Breast epithelium (tissue), 4 donors: ENCODE measurements around the gene CPNE4. TPM values are rescaled to one million over a fixed set of nuclear protein-coding genes. Genes with fewer than 3 reads are reported as not detected.

Source experiments
- DNase-seq, 2 donors: peaks; one replicate each; pipeline ENCODE4 v3.0.0-alpha.2; 2019; ENCODE audit warnings: low spot score in 2 of 2
- H3K27ac ChIP-seq, 2 donors: fragments of 200-600 bp; sonication (generic) in 1 of 2; one replicate each; pipeline ENCODE4 v1.5.1; 2016 to 2019; ENCODE audit warnings: mild to moderate bottlenecking in 1 of 2
- H3K27me3 ChIP-seq, 2 donors: fragments of 200-600 bp; sonication (generic) in 1 of 2; one replicate each; pipeline versions ENCODE4 v1.5.1 to v1.6.0; 2017 to 2019; ENCODE audit warnings: control low read depth in 1 of 2, mild to moderate bottlenecking in 1 of 2
- H3K36me3 ChIP-seq: fragments of 200-600 bp; one replicate; pipeline ENCODE4 v1.5.1; 2019
- H3K4me1 ChIP-seq, 2 donors: fragments of 200-600 bp; sonication (generic); one replicate each; pipeline ENCODE4 v1.5.1; 2016 to 2019; ENCODE audit warnings: control low read depth in 1 of 2
- H3K4me3 ChIP-seq, 3 donors: fragments of 200-600 bp; sonication (generic); 1 replicate in 2 of 3; 2 replicates in 1 of 3; pipeline ENCODE4 v1.5.1; 2016 to 2019; ENCODE audit warnings: mild to moderate bottlenecking in 3 of 3, moderate library complexity in 2 of 3
- H3K9me3 ChIP-seq, 2 donors: fragments of 200-600 bp; sonication (generic) in 1 of 2; one replicate each; pipeline ENCODE4 v1.5.1; 2016 to 2019; ENCODE audit warnings: control low read depth in 1 of 2
- POLR2A ChIP-seq: fragments of 450-650 bp; IDR thresholded peaks from one replicate; pipeline ENCODE4 v1.6.1; 2016; ENCODE audit warnings: antibody characterized with exemption, mild to moderate bottlenecking, moderate library complexity
- POLR2AphosphoS5 ChIP-seq, 3 donors: sonication (generic); formaldehyde crosslinking; IDR thresholded peaks; one replicate each; pipeline ENCODE4 v1.6.1; 2017; ENCODE audit warnings: antibody characterized with exemption in 3 of 3
- intact Hi-C: fragments of 100-400 bp; cut with DNase I; formaldehyde crosslinking; loops from one replicate; pipeline ENCODE4 v1.15.1; 2023; ENCODE audit warnings: low total_unique reads
- total RNA-seq, 3 donors: library from RNA; depleted of rRNA; stranded (reverse); fragments of >200 nt; gene quantifications; one replicate each; pipeline ENCODE4 v1.1.0, GENCODE V29; 2016
- TF ChIP-seq, protein P1 (sequence below), 3 donors: fragments of 450-650 bp; IDR thresholded peaks; one replicate each; pipeline ENCODE4 v1.5.1; 2016 to 2017; ENCODE audit warnings: antibody characterized with exemption in 3 of 3, mild to moderate bottlenecking in 3 of 3, moderate library complexity in 3 of 3

The CPNE4 gene
- under 1 TPM in 1 of 3 donors, not detected in 2; 0.16 TPM for total RNA-seq

DNA sequence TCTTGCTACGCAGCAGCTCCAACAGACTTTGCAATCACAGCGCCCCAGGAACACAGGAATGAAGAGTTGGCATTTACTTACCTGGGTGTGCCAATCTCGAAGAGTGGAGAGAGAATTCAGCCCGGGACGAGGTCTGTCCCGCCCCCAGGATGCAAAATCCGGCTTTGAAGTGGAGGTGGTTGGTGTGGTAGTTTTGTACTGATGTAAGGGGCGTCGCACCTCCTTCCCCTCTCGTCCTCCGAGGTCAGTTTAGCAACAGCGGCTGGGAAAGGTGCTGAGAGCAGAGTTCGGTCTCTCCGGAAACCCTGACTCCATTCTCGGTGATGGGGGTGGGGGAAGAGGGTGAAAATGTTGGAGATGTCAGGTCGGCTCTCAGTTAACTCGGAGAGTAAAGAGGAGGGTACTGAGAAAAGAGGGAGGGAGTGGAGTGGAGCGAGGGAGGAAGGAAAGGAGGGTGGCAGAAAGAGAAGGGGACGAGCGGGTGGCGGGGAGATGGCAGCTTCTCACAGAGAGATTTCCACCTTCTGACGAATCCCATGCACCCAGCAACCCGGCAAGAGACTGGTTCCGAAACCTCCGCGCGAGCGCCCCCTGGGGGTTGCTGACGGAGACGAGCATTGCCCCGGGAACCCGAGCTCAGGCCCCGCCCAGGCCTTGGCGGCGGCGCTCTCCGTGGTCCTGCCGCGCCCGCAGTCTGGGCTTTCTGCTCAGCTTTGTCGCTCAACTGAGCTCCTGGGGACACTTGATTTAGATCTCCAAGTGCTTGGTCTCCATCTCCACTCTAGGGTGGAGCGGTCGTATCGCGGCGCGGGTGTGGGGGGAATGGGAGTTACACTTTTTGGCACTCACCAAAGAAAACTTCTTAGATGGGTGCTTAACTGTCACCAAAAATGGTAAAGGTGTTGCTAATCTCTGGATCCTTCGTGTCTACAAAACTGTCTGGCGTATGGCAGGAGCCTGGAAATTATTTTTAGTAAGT is at the start of gene CPNE4:
Gene CPNE4 (minus strand): TSS at position 529 of the 979 bp plus-strand sequence.
- Histone ChIP-seq H3K4me1 (no peaks in the 10 kb centered on the region), H3K4me3 (peak within 1 kb of the TSS; percentile 14 to 51 (median 34)), H3K27me3 (peaks cover 0 to 54% of the 10 kb centered on the region in 2 donors), H3K9me3 (no peaks in the 10 kb centered on the region), H3K36me3 (no peaks in the 10 kb centered on the region), H3K27ac (no peak within 1 kb of the TSS)
- peak; percentile 45 to 78 for DNase-seq
- no peak for TF ChIP-seq POLR2AphosphoS5 (IDR thresholded peaks at IDR 0.05)
- no peak for TF ChIP-seq POLR2A
- TF ChIP-seq, protein P1, sequence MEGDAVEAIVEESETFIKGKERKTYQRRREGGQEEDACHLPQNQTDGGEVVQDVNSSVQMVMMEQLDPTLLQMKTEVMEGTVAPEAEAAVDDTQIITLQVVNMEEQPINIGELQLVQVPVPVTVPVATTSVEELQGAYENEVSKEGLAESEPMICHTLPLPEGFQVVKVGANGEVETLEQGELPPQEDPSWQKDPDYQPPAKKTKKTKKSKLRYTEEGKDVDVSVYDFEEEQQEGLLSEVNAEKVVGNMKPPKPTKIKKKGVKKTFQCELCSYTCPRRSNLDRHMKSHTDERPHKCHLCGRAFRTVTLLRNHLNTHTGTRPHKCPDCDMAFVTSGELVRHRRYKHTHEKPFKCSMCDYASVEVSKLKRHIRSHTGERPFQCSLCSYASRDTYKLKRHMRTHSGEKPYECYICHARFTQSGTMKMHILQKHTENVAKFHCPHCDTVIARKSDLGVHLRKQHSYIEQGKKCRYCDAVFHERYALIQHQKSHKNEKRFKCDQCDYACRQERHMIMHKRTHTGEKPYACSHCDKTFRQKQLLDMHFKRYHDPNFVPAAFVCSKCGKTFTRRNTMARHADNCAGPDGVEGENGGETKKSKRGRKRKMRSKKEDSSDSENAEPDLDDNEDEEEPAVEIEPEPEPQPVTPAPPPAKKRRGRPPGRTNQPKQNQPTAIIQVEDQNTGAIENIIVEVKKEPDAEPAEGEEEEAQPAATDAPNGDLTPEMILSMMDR (IDR thresholded peaks at IDR 0.05), result peak in 2 of 3 donors; percentile 43 to 57
- intact Hi-C loops, result no loop called here

DNA sequence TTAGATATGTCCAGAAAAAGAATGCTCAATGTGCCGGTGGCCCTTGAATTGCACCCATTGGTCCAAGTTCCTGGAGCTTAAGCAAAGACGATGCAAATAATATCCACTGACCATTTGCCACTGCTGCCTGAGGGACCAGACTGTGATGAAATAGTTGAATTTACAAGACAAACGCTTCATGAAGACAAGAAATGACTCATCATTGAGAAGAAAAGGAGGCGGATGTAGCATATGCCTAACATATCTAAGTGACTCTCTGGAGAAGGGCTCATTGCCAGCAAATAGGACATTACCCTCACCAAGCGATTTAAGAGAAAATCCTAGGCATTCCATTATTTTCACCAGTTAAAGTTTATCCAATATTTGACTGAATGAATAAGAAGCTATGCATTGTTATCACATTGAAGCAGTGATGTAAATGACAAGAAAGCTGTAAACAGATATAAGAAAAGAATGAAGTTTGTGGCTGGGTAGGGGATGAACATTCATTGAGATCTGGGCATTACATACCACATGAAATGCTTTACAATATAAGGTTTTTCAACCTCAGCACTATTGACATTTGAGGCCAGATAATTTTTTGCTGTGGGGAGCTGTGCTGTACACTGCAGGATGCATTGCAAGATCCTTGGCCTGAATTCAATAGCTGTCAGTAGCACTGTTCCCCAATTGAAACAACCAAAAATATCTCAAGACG is 48.9 kb upstream of the CPNE4 start:
- no peak for TF ChIP-seq POLR2A
- TF ChIP-seq, protein P1 (IDR thresholded peaks at IDR 0.05), result no peak
- no peak for TF ChIP-seq POLR2AphosphoS5 (IDR thresholded peaks at IDR 0.05)
- no peaks in the 10 kb centered on the region for H3K27me3 ChIP-seq
- H3K4me1 ChIP-seq, result no peaks in the 10 kb centered on the region
- no peak for DNase-seq
- intact Hi-C loops, result no loop called here
- H3K9me3 ChIP-seq, result no peaks in the 10 kb centered on the region
- no peak overlapping the region for H3K27ac ChIP-seq
- no peaks in the 10 kb centered on the region for H3K36me3 ChIP-seq
- no peak overlapping the region for H3K4me3 ChIP-seq

DNA sequence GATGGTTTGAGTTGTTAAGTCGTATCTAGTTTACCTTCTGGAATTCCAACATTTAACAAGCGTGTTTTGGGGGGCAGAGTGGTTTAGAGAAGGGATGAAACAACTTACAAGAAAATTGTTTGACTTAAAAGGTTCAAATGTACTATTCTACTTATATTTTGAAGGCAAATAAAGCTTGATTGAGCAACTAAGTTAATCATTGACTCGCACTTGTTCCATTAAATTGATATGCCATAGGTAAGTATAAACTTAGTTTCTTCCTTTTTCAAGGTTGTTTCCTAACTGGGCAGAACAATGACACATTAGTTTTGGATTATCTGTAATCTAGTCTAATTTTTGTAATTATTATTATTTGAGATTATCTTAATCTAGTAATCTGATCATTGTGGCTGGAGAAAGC is 48.3 kb upstream of the CPNE4 start:
- intact Hi-C loops, result no loop called here
- Histone ChIP-seq H3K36me3 (no peaks in the 10 kb centered on the region), H3K9me3 (no peaks in the 10 kb centered on the region), H3K27ac (no peak overlapping the region), H3K27me3 (no peaks in the 10 kb centered on the region), H3K4me3 (no peak overlapping the region), H3K4me1 (no peaks in the 10 kb centered on the region)
- DNase-seq, result no peak
- TF ChIP-seq POLR2AphosphoS5 (IDR thresholded peaks at IDR 0.05) (no peak), POLR2A (no peak)
- TF ChIP-seq, protein P1 (IDR thresholded peaks at IDR 0.05), result no peak

DNA sequence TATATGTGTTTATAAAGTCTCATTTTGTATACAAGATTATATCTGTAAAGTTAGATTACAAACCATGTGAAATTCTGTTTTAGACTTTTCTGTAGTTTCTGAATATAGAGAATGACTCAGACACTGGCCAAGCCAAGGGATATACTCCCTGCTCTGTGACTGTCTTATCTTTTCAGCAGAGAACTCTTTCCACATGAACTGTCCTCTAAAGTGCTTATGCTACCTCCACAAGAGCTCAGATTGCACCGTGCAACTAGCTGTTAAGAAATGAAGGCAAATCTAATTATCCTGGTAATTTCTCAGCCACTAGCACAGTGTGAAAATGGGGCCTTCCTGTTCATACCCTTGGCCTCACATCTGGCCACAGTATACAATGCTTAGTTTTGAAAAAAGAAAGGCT is 44.3 kb upstream of the CPNE4 start:
- intact Hi-C loops, result no loop called here
- Histone ChIP-seq H3K4me3 (no peak overlapping the region), H3K4me1 (no peaks in the 10 kb centered on the region), H3K36me3 (no peaks in the 10 kb centered on the region), H3K27ac (no peak overlapping the region), H3K27me3 (no peaks in the 10 kb centered on the region), H3K9me3 (no peaks in the 10 kb centered on the region)
- TF ChIP-seq, protein P1 (IDR thresholded peaks at IDR 0.05), result no peak
- TF ChIP-seq POLR2A, result no peak
- TF ChIP-seq POLR2AphosphoS5 (IDR thresholded peaks at IDR 0.05), result no peak
- DNase-seq, result no peak

DNA sequence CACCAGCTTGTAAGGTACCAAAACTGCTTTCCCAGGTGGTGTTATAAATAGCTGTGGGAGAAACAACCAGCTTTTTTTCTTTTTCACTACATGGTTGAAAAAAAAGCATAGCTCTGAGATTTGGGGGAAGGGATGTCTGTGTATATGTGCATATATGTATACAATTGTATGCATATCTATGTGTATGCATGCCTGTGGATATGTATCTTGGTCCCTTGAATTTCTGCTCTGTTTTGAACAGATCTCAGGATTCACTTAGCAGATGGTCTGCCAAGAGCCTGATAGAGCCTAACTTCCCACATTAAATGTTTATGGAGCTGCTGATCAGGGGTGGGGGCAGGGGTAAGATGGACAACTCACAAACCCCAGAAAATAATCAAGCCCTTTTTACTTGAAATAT is 39.0 kb upstream of the CPNE4 start:
- Histone ChIP-seq H3K9me3 (no peaks in the 10 kb centered on the region), H3K27me3 (no peaks in the 10 kb centered on the region)
- intact Hi-C loops, result no loop called here

More for the DNA sequence above, 39.0 kb upstream of the CPNE4 start:
- Histone ChIP-seq H3K27ac (no peak overlapping the region), H3K4me1 (no peaks in the 10 kb centered on the region), H3K4me3 (no peak overlapping the region), H3K36me3 (no peaks in the 10 kb centered on the region)
- no peak for DNase-seq
- TF ChIP-seq, protein P1 (IDR thresholded peaks at IDR 0.05), result no peak
- no peak for TF ChIP-seq POLR2AphosphoS5 (IDR thresholded peaks at IDR 0.05)
- no peak for TF ChIP-seq POLR2A
